Measurements from ENCODE around the gene TMEM88. TPM values are rescaled to one million over a fixed set of nuclear protein-coding genes. Genes with fewer than 3 reads are reported as not detected.
A peak's percentile ranks its signal among the peaks of the same experiment; 100 is the strongest.

Gene TMEM88
- total RNA-seq, 1 experiment from 2014 or later = 1.5 TPM

DNA sequence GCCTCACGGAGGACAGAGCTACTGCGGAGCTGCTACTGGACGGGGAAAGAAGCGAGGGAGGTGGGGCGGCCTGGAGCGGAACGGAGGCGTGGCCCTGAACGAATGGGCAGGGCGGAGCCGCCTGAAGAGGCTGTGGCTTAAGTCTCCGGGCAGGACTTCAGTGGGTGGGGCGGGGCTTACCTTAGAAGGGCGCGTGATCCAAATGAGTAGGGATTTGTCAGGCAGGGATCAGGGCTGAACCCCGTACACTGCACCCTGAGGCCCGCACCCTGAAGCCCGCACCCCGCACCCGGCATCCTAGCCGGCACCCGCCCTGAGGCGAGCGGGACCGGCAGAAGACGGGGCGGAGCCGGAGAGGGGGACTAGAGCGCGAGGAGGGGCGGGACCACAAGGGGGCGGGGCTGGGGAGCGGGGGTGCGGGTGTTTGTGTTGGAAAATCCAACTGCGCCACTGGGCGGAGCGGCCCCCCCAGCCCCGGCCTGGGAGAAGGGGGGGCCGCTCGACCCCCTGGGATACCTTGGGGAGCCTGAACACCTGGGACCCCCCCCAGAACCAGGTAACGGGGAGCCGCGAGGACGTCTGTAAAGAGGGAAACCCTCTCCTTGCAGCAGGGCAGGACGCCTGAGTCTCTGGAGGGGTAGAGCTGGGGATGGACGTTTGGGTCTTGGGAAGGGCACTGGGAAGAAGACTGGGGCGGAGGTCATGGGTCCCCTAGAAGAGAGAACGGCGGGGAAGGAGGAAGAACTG is 20.9 kb upstream of the TMEM88 start, which contains the start of gene KDM6B:
KDM6B (plus strand) TSS at position 423 of the 747 bp plus-strand sequence. CDS start 11,338 bp downstream, outside the sequence.
- peak within 1 kb of the TSS; percentile 85 for H3K4me2 ChIP-seq (ENCODE audit: low read length)
- H3K9ac ChIP-seq (ENCODE audit: low read length) = peak within 1 kb of the TSS; percentile 44
- H3K4me1 ChIP-seq (ENCODE audit: insufficient read depth, low read length) = peaks cover 23% of the 10 kb centered on the region
- H3K27ac ChIP-seq (ENCODE audit: low read length) = peak within 1 kb of the TSS; percentile 60
- POLR2A ChIA-PET (ENCODE audit: unreplicated experiment) = interaction anchor here (0.6 kb wide), 2 partner anchors 17 to 30 kb away, joined by 4 read pairs; no protein-coding TSS in a partner anchor
- no TSS peak for BruUV-seq (replicated peaks)
- no peaks in the 10 kb centered on the region for H3K9me3 ChIP-seq (ENCODE audit: low read length)
- intact Hi-C loops (cut with micrococcal nuclease) = loop anchor here (2.0 kb wide), 1 partner anchor 23 kb away; the partner anchor contains the start of gene NAA38
- H3F3A ChIP-seq (ENCODE audit: low read length, unreplicated experiment) = no peaks in the 10 kb centered on the region
- no peaks in the 10 kb centered on the region for H3K36me3 ChIP-seq (ENCODE audit: low read depth, low read length)
- peak within 1 kb of the TSS; percentile 83 for H3K4me3 ChIP-seq (ENCODE audit: low read length)
- H4K20me1 ChIP-seq (ENCODE audit: low read length) = no peaks in the 10 kb centered on the region
- ATAC-seq (peak; percentile 62), DNase-seq (peak; percentile 83)
- peaks cover 6% of the 10 kb centered on the region for H3K79me2 ChIP-seq (ENCODE audit: low read length)
- peak within 1 kb of the TSS; percentile 83 for H2AFZ ChIP-seq (ENCODE audit: low read length)
- CTCF ChIA-PET = interaction anchor here (0.6 kb wide), 1 partner anchor 90 kb away, joined by 3 read pairs; no protein-coding TSS in a partner anchor
- H3K9me2 ChIP-seq (replicated peaks; ENCODE audit: low read length) = no peaks in the 10 kb centered on the region
- TF ChIP-seq EZH2phosphoT487 (IDR thresholded peaks at IDR 0.05; ENCODE audit: borderline replicate concordance, low read length) (no peak), EZH2 (IDR thresholded peaks at IDR 0.05; ENCODE audit: low read length, unreplicated experiment) (no peak)
- TF ChIP-seq, protein P1, sequence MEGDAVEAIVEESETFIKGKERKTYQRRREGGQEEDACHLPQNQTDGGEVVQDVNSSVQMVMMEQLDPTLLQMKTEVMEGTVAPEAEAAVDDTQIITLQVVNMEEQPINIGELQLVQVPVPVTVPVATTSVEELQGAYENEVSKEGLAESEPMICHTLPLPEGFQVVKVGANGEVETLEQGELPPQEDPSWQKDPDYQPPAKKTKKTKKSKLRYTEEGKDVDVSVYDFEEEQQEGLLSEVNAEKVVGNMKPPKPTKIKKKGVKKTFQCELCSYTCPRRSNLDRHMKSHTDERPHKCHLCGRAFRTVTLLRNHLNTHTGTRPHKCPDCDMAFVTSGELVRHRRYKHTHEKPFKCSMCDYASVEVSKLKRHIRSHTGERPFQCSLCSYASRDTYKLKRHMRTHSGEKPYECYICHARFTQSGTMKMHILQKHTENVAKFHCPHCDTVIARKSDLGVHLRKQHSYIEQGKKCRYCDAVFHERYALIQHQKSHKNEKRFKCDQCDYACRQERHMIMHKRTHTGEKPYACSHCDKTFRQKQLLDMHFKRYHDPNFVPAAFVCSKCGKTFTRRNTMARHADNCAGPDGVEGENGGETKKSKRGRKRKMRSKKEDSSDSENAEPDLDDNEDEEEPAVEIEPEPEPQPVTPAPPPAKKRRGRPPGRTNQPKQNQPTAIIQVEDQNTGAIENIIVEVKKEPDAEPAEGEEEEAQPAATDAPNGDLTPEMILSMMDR (conservative IDR thresholded peaks at IDR 0.05; ENCODE audit: low read depth, low read length) = no peak
- no peaks in the 10 kb centered on the region for H3K27me3 ChIP-seq (ENCODE audit: low read length)

GRCh38 chr17:7834542-7834956 is 20.3 kb upstream of the TMEM88 start:
- peak overlapping the region; percentile 44 for H3K9ac ChIP-seq (ENCODE audit: low read length)
- H4K20me1 ChIP-seq (ENCODE audit: low read length) = no peaks in the 10 kb centered on the region
- ChIA-PET CTCF (no interaction called here), POLR2A (ENCODE audit: unreplicated experiment) (no interaction called here)
- ATAC-seq (peak; percentile 1), DNase-seq (no peak)
- H3K9me3 ChIP-seq (ENCODE audit: low read length) = no peaks in the 10 kb centered on the region
- H3F3A ChIP-seq (ENCODE audit: low read length, unreplicated experiment) = no peaks in the 10 kb centered on the region
- H3K4me1 ChIP-seq (ENCODE audit: insufficient read depth, low read length) = peaks cover 27% of the 10 kb centered on the region
- no peaks in the 10 kb centered on the region for H3K9me2 ChIP-seq (replicated peaks; ENCODE audit: low read length)
- H3K79me2 ChIP-seq (ENCODE audit: low read length) = peaks cover 11% of the 10 kb centered on the region
- peak overlapping the region; percentile 83 for H3K4me3 ChIP-seq (ENCODE audit: low read length)
- no TSS peak for BruUV-seq (replicated peaks)
- H3K4me2 ChIP-seq (ENCODE audit: low read length) = peak overlapping the region; percentile 85
- TF ChIP-seq, protein P1 (conservative IDR thresholded peaks at IDR 0.05; ENCODE audit: low read depth, low read length) = no peak
- TF ChIP-seq EZH2phosphoT487 (IDR thresholded peaks at IDR 0.05; ENCODE audit: borderline replicate concordance, low read length) (no peak), EZH2 (IDR thresholded peaks at IDR 0.05; ENCODE audit: low read length, unreplicated experiment) (no peak)
- intact Hi-C loops (cut with micrococcal nuclease) = loop anchor here (2.0 kb wide), 1 partner anchor 22 kb away; the partner anchor contains the start of gene NAA38
- H3K36me3 ChIP-seq (ENCODE audit: low read depth, low read length) = no peaks in the 10 kb centered on the region
- peak overlapping the region; percentile 83 for H2AFZ ChIP-seq (ENCODE audit: low read length)
- H3K27me3 ChIP-seq (ENCODE audit: low read length) = no peaks in the 10 kb centered on the region
- H3K27ac ChIP-seq (ENCODE audit: low read length) = peak overlapping the region; percentile 60

Measured in PC-3 (cell line).